Left ventricle myocardium inferior (tissue), 1 donor: ENCODE measurements around the gene SPINT1. TPM values are rescaled to one million over a fixed set of nuclear protein-coding genes. Genes with fewer than 3 reads are reported as not detected.

Source experiments
- DNase-seq: peaks from one replicate; pipeline ENCODE4 v3.0.0-alpha.2; 2020
- H3K27ac ChIP-seq: fragments of 200-600 bp; replicated peaks from 2 replicates; pipeline ENCODE4 v1.8.0; 2021
- H3K27me3 ChIP-seq: fragments of 200-600 bp; 2 replicates; pipeline ENCODE4 v1.8.0; 2021; ENCODE audit warnings: low read depth
- H3K36me3 ChIP-seq: fragments of 200-600 bp; 2 replicates; pipeline ENCODE4 v1.8.0; 2021
- H3K4me1 ChIP-seq: fragments of 200-600 bp; 2 replicates; pipeline ENCODE4 v1.8.0; 2021
- H3K4me3 ChIP-seq: fragments of 200-600 bp; 2 replicates; pipeline ENCODE4 v1.8.0; 2021; ENCODE audit warnings: mild to moderate bottlenecking, moderate library complexity
- H3K9me3 ChIP-seq: fragments of 200-600 bp; replicated peaks from 2 replicates; pipeline ENCODE4 v1.8.0; 2021
- intact Hi-C: fragments of 100-400 bp; cut with micrococcal nuclease; formaldehyde crosslinking; loops from one replicate; pipeline ENCODE4 v1.11.0; 2022
- total RNA-seq: library from RNA; stranded (reverse); fragmentation: NEBNext Ultra II Directional; extraction: Animal tissue kit (Norgen Biotek cat#: 25700); gene quantifications from one replicate; pipeline ENCODE4 v1.2.1, GENCODE V29; 2021
- TF ChIP-seq, protein P1 (sequence below): fragments of 200-600 bp; IDR thresholded peaks from 2 replicates; pipeline ENCODE4 v1.8.0; 2021; ENCODE audit warnings: antibody characterized with exemption, mild to moderate bottlenecking, borderline replicate concordance
- donor health status: DM: no; HTN: yes; CAD: no; lungs with severe emphysema.

The SPINT1 gene
- total RNA-seq, 1 donor from 2014 or later = 0.55 TPM

DNA sequence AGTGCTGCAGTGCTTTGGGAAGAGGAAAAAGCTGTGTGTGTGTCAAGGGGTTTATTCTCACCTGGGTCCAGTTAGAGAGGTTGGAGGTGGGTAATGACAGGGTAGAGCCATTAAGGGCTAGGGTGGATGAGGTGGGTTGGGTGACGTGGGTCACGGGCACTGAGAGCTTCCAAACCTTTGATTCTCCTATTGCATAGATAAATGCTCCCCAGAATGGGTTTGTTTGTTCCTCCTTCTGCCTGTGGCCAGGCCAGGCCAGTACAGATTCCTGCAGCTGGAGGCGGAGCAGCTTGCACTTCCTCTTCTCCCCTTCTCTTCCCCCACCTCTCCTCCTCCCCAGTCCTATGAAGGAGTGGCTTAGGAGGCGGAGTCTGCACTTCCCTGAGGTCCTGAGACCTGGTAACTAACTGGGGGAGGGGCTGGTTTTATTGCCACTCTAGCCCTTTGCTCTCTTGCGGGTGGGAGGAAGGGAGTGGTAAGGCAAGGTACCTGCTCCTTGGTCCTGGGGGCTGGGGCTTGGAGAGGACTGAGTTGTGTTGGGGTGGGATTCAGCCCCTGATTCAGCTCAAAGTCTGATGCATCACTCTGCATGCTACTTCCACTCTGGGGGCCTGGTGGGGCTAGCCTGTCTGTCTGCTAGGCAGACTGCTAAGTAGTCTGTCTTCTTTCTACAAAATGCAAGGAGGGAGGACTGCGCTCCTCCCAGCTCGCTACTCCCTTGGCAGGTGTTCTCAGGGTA lies 3.5 kb downstream of the SPINT1 start:
- Histone ChIP-seq H3K4me3 (no peak overlapping the region), H3K9me3 (no peaks in the 10 kb centered on the region), H3K4me1 (peaks cover 18% of the 10 kb centered on the region), H3K36me3 (no peaks in the 10 kb centered on the region), H3K27me3 (peaks cover 53% of the 10 kb centered on the region), H3K27ac (no peak overlapping the region)
- TF ChIP-seq, protein P1, sequence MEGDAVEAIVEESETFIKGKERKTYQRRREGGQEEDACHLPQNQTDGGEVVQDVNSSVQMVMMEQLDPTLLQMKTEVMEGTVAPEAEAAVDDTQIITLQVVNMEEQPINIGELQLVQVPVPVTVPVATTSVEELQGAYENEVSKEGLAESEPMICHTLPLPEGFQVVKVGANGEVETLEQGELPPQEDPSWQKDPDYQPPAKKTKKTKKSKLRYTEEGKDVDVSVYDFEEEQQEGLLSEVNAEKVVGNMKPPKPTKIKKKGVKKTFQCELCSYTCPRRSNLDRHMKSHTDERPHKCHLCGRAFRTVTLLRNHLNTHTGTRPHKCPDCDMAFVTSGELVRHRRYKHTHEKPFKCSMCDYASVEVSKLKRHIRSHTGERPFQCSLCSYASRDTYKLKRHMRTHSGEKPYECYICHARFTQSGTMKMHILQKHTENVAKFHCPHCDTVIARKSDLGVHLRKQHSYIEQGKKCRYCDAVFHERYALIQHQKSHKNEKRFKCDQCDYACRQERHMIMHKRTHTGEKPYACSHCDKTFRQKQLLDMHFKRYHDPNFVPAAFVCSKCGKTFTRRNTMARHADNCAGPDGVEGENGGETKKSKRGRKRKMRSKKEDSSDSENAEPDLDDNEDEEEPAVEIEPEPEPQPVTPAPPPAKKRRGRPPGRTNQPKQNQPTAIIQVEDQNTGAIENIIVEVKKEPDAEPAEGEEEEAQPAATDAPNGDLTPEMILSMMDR = no peak
- intact Hi-C loops = no loop called here
- DNase-seq = peak; percentile 38

- Histone ChIP-seq H3K27ac (no peak overlapping the region), H3K4me1 (no peaks in the 10 kb centered on the region), H3K4me3 (no peak overlapping the region), H3K9me3 (no peaks in the 10 kb centered on the region), H3K36me3 (no peaks in the 10 kb centered on the region), H3K27me3 (peaks cover 41% of the 10 kb centered on the region)
- intact Hi-C loops = no loop called here
- TF ChIP-seq, protein P1 = no peak
- DNase-seq = no peak
Observed at GRCh38 chr15:40850576-40851112, 6.8 kb downstream of the SPINT1 start.

DNA sequence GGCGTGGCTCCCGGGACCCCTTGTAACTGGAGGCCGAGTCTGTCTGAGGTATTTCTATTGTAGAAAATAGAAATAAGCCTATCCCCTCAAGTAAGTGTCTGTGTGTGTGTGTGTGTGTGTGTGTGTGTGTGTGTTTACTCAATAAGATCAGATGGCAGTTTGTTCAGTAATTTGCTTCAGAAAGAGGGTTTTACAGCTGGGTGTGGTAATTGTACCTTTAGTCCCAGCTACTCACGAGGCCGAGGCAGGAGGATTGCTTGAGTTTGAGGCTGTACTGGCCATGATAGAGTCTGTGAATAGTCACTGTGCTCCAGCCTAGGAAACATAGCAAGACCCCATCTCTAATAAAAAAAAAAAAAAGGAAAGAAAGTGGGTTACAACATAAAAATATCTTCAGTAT lies 8.7 kb downstream of the SPINT1 start:
- H3K36me3 ChIP-seq = no peaks in the 10 kb centered on the region
- TF ChIP-seq, protein P1 = no peak
- H3K27me3 ChIP-seq = peaks cover 26% of the 10 kb centered on the region
- peaks cover 3% of the 10 kb centered on the region for H3K4me1 ChIP-seq
- intact Hi-C loops = no loop called here
- no peak for DNase-seq
- no peak overlapping the region for H3K4me3 ChIP-seq
- H3K27ac ChIP-seq = no peak overlapping the region
- H3K9me3 ChIP-seq = no peaks in the 10 kb centered on the region

DNA sequence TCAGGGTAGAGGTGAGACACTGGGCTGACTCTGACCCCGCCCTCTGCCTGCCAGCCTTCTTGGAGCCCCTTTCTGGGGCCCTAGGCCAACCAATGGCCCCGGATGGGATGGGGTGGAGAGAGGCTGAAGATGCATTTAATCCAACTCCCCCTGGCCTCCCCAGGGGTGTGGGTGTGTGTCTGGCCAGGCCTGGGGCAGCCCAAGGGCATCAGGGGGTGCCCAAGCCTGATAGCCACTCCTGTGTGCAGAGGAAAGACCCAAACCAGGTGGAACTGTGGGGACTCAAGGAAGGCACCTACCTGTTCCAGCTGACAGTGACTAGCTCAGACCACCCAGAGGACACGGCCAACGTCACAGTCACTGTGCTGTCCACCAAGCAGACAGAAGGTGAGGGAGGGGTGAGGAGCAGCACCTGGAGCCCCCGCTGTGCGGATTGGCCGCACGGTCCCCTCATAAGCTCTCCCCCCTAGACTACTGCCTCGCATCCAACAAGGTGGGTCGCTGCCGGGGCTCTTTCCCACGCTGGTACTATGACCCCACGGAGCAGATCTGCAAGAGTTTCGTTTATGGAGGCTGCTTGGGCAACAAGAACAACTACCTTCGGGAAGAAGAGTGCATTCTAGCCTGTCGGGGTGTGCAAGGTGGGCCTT lies 9.5 kb downstream of the SPINT1 start:
- no peak for DNase-seq
- peaks cover 7% of the 10 kb centered on the region for H3K4me1 ChIP-seq
- intact Hi-C loops = no loop called here
- H3K27me3 ChIP-seq = peaks cover 21% of the 10 kb centered on the region
- no peaks in the 10 kb centered on the region for H3K9me3 ChIP-seq
- H3K4me3 ChIP-seq = no peak overlapping the region
- H3K27ac ChIP-seq = no peak overlapping the region
- no peaks in the 10 kb centered on the region for H3K36me3 ChIP-seq
- TF ChIP-seq, protein P1 = no peak

GRCh38 chr15:40854161-40854560 lies 10.3 kb downstream of the SPINT1 start:
- Histone ChIP-seq H3K36me3 (no peaks in the 10 kb centered on the region), H3K27ac (no peak overlapping the region), H3K9me3 (no peaks in the 10 kb centered on the region), H3K4me1 (peaks cover 7% of the 10 kb centered on the region), H3K4me3 (no peak overlapping the region), H3K27me3 (peaks cover 28% of the 10 kb centered on the region)
- DNase-seq = no peak
- intact Hi-C loops = no loop called here
- TF ChIP-seq, protein P1 = no peak
